Esophagus muscularis mucosa (tissue), 4 donors: ENCODE data around the gene ANXA2. TPM values are rescaled to one million over a fixed set of nuclear protein-coding genes. Genes with fewer than 3 reads are reported as not detected.
A peak's percentile ranks its signal among the peaks of the same experiment; 100 is the strongest.
"Not testable (repeated sequence)": the region's sequence is repeated elsewhere in the genome, so short reads cannot be mapped to it uniquely, and the experiment has no call there.

Experiments
- DNase-seq: peaks from one replicate; pipeline ENCODE4 v3.0.0-alpha.2; 2017; ENCODE audit errors: extremely low spot score
- H3K27ac ChIP-seq, 4 donors: fragments of 200-600 bp; sonication (generic); replicated peaks in 1 of 4; 1 replicate in 3 of 4; 2 replicates in 1 of 4; pipeline ENCODE4 v1.5.1; 2016 to 2019; ENCODE audit warnings: mild to moderate bottlenecking in 1 of 4
- H3K27me3 ChIP-seq, 4 donors: fragments of 200-600 bp; sonication (generic); one replicate each; pipeline versions ENCODE4 v1.5.1 to v1.6.0; 2016 to 2019
- H3K36me3 ChIP-seq, 4 donors: fragments of 200-600 bp; sonication (generic); one replicate each; pipeline ENCODE4 v1.5.1; 2016 to 2019
- H3K4me1 ChIP-seq, 4 donors: fragments of 200-600 bp; sonication (generic); one replicate each; pipeline ENCODE4 v1.5.1; 2016 to 2019
- H3K4me3 ChIP-seq, 4 donors: fragments of 200-600 bp; sonication (generic); 1 replicate in 2 of 4; 2 replicates in 2 of 4; pipeline ENCODE4 v1.5.1; 2016 to 2019; ENCODE audit warnings: mild to moderate bottlenecking in 4 of 4, moderate library complexity in 1 of 4
- H3K9me3 ChIP-seq, 4 donors: fragments of 200-600 bp; sonication (generic); 1 replicate in 3 of 4; 2 replicates in 1 of 4; pipeline ENCODE4 v1.5.1; 2016 to 2019
- EP300 ChIP-seq: sonication (generic); formaldehyde crosslinking; IDR thresholded peaks from one replicate; pipeline ENCODE4 v1.6.1; 2017; ENCODE audit warnings: antibody characterized with exemption
- POLR2A ChIP-seq: fragments of 450-650 bp; IDR thresholded peaks from one replicate; pipeline ENCODE4 v1.6.1; 2017; ENCODE audit warnings: antibody characterized with exemption, moderate library complexity, mild to moderate bottlenecking, low read depth
- POLR2AphosphoS5 ChIP-seq, 2 donors: sonication (generic); formaldehyde crosslinking; IDR thresholded peaks; one replicate each; pipeline ENCODE4 v1.6.1; 2017; ENCODE audit warnings: antibody characterized with exemption in 2 of 2
- WGBS: methylation state at CpG from one replicate; pipeline ENCODE4 v1.1.5; 2018; 5-methylcytosine and 5-hydroxymethylcytosine counted together
- intact Hi-C: fragments of 100-400 bp; cut with DNase I; formaldehyde crosslinking; loops from one replicate; pipeline ENCODE4 v1.15.1; 2023
- total RNA-seq, 4 donors: library from RNA; depleted of rRNA; stranded (reverse); fragments of >200 nt; gene quantifications; one replicate each; pipeline versions ENCODE4 v1.1.0 to v1.2.1, GENCODE V29; 2016
- TF ChIP-seq, protein P1 (sequence below), 3 experiments: fragments of 200-600 bp in 2 of 3; fragments of 450-650 bp in 1 of 3; sonication (generic) in 2 of 3; IDR thresholded peaks; one replicate each; pipeline ENCODE4 v1.5.1; 2017 to 2019; ENCODE audit warnings: antibody characterized with exemption in 3 of 3, mild to moderate bottlenecking in 2 of 3, moderate library complexity in 1 of 3

ANXA2 gene
- total RNA-seq, 4 donors from 2014 or later = 333 to 606 (median 406) TPM

DNA sequence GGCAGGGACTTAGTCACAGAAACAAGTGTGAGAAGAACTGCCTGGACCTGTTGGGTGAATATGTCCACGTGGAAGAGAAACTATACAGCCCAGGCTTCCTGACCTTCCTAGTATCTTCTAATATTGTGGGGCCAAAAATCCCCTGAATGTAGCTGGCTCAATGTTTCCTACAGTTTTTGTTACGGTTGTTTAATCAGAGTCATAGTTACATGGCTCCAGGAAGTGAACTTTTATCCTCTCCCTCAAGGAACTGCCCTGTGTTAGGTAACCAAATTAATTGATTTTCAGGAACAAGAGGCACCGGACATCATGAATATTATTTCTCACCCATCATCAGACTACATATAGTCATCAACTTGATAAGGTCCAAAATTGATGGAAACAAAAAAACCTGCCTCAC is 59.0 kb downstream of the ANXA2 start:
- intact Hi-C loops = no loop called here
- Histone ChIP-seq H3K4me1 (peaks cover 0 to 4% (median 0%) of the 10 kb centered on the region in 4 donors), H3K4me3 (no peak overlapping the region), H3K27me3 (no peaks in the 10 kb centered on the region), H3K27ac (no peak overlapping the region), H3K9me3 (no peaks in the 10 kb centered on the region), H3K36me3 (no peaks in the 10 kb centered on the region)
- no peak for DNase-seq
- no peak for TF ChIP-seq POLR2AphosphoS5 (IDR thresholded peaks at IDR 0.05)
- TF ChIP-seq, protein P1, sequence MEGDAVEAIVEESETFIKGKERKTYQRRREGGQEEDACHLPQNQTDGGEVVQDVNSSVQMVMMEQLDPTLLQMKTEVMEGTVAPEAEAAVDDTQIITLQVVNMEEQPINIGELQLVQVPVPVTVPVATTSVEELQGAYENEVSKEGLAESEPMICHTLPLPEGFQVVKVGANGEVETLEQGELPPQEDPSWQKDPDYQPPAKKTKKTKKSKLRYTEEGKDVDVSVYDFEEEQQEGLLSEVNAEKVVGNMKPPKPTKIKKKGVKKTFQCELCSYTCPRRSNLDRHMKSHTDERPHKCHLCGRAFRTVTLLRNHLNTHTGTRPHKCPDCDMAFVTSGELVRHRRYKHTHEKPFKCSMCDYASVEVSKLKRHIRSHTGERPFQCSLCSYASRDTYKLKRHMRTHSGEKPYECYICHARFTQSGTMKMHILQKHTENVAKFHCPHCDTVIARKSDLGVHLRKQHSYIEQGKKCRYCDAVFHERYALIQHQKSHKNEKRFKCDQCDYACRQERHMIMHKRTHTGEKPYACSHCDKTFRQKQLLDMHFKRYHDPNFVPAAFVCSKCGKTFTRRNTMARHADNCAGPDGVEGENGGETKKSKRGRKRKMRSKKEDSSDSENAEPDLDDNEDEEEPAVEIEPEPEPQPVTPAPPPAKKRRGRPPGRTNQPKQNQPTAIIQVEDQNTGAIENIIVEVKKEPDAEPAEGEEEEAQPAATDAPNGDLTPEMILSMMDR (IDR thresholded peaks at IDR 0.05) = no peak
- TF ChIP-seq EP300 = no peak
- no peak for TF ChIP-seq POLR2A
- WGBS = 79% methylated on average over 3 of the region's 3 CpGs

DNA sequence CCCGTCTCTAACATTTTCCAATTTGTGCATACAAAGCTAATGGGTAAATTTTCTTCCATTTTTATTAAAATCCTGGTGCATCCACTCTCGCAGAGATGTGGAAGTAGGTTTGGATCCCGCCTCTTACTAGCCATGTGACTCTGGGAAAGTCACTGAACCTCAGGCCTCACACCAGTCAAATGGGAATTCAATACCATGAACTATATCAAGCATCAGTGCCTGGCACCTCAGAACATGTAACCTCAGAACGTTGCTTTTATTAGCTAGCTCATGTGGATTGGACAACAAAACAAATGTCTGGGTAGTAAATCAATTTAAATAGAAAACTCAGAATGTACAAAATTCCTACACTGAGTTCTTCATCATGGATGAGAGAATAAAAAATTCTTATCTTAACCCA is 60.7 kb downstream of the ANXA2 start:
- no peak for TF ChIP-seq POLR2A
- TF ChIP-seq EP300 = no peak
- no peak for TF ChIP-seq POLR2AphosphoS5 (IDR thresholded peaks at IDR 0.05)
- TF ChIP-seq, protein P1 (IDR thresholded peaks at IDR 0.05) = no peak
- Histone ChIP-seq H3K4me1 (no peaks in the 10 kb centered on the region), H3K27me3 (no peaks in the 10 kb centered on the region), H3K9me3 (no peaks in the 10 kb centered on the region), H3K36me3 (no peaks in the 10 kb centered on the region), H3K27ac (no peak overlapping the region), H3K4me3 (no peak overlapping the region)
- intact Hi-C loops = no loop called here
- WGBS = 87% methylated on average over 4 of the region's 4 CpGs
- DNase-seq = no peak

DNA sequence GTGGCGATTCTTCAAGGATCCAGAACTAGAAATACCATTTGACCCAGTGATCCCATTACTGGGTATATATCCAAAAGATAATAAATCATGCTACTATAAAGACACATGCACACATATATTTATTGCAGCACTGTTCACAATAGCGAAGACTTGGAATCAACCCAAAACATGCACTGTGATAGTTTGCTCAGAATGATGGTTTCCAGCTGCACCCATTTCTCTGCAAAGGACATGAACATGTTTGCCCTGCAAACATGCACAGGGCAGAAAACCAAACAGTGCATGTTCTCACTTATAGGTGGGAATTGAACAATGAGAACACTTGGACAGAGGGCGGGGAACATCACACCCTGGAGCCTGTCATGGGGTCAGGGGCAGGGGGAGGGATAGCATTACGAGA is 62.5 kb downstream of the ANXA2 start:
- H3K27me3 ChIP-seq, intact Hi-C loops, H3K36me3 ChIP-seq, H3K9me3 ChIP-seq, H3K4me3 ChIP-seq, H3K4me1 ChIP-seq, DNase-seq, H3K27ac ChIP-seq: not testable (repeated sequence)
- WGBS = 58% methylated on average over 4 of the region's 4 CpGs

DNA sequence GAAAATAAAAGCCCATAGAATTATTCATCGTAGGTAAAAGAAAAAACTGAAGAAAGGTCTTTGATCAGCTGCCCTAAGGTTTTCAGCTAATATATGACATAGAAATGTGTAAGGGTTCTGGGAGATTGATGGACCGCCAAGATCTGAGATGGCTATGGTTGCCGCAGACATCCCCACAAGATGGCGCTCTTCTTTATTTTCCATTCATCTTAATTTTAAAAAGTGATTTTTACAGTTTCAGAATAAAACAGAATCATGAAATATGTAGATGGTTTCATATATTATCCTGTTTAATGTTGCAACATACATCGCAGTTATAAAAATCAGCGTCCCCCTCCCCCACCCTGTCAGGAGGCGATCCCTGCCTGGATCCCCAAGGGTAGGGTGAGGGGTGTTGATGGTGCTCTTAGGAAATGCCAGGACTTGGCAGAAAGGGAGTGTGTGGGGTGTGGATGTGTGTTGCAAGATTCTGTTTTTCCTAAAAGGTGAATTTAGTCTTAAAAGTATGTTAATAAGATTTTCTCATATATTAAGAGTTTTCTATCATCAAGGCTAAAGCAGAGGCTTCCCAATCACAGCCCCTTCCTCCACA is 68.8 kb downstream of the ANXA2 start:
- no peak for TF ChIP-seq EP300
- TF ChIP-seq POLR2AphosphoS5 (IDR thresholded peaks at IDR 0.05) = no peak
- no peak for TF ChIP-seq POLR2A
- TF ChIP-seq, protein P1 (IDR thresholded peaks at IDR 0.05) = peak; percentile 20 to 57 (median 47)
- Histone ChIP-seq H3K9me3 (no peaks in the 10 kb centered on the region), H3K4me3 (no peak overlapping the region), H3K4me1 (peaks cover 0 to 5% (median 0%) of the 10 kb centered on the region in 4 donors), H3K27ac (no peak overlapping the region), H3K27me3 (peaks cover 3 to 54% (median 18%) of the 10 kb centered on the region in 4 donors), H3K36me3 (no peaks in the 10 kb centered on the region)
- no peak for DNase-seq
- intact Hi-C loops = loop anchor here (10.0 kb wide), 2 partner anchors 604 to 634 kb away; no protein-coding TSS in a partner anchor
- 19% methylated on average over 7 of the region's 7 CpGs for WGBS

DNA sequence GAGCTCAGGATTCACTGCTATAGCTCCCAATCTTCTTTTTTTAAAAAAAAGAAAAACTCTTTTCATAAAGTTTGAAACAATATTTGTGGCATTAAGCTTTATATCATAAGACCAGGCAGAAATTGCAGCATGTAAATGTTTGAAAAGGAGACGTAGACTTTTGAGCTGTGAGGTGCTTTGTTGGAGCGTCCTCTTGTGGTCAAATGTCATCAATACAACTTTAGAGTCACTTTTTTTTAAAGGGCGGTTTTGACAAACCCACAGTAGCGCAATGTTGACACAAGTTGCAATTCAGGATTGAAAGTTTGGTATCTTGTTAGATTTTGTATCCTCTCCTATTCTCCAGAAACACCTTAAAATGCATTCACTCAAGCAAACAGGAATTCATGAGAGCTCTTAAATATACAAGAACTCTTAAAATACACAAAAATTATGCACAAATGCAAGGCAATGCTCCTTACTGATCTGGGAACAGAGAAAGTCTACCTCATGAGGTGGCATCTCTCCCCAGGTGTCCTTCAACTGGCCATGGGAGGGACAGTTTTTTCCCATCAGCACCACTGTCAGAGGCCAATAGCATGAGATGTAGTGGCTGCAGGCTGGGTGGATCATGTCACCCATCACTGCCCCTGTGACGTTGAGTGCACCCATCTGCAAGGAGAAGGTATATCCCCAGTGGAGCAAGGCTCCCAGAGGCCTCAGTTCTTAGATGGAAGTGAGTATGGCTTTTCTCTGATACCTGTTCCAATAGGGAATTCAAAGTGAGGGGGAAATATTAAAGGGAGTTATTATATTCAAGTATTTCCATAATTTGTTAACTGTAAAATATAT is 70.7 kb downstream of the ANXA2 start:
- no peaks in the 10 kb centered on the region for H3K9me3 ChIP-seq
- H3K27ac ChIP-seq = no peak overlapping the region
- DNase-seq = no peak
- intact Hi-C loops = loop anchor here (10.0 kb wide), 2 partner anchors 602 to 632 kb away; no protein-coding TSS in a partner anchor
- 15% methylated on average over 5 of the region's 5 CpGs for WGBS
- H3K4me3 ChIP-seq = no peak overlapping the region
- peaks cover 0 to 5% (median 0%) of the 10 kb centered on the region in 4 donors for H3K4me1 ChIP-seq
- H3K36me3 ChIP-seq = no peaks in the 10 kb centered on the region
- TF ChIP-seq, protein P1 (IDR thresholded peaks at IDR 0.05) = peak; percentile 46 to 67 (median 61)
- TF ChIP-seq POLR2A = no peak
- peaks cover 3 to 54% (median 18%) of the 10 kb centered on the region in 4 donors for H3K27me3 ChIP-seq
